Stimulated activated CD8-positive, alpha-beta memory T cell treated with anti-CD3 and anti-CD28 coated beads, Interleukin-12 subunit alpha, Interleukin-12 subunit beta, amount 100 ng/mL, for 4 hours (primary cell): ENCODE measurements around the gene MAD1L1.

Experiments used
- DNase-seq: peaks from one replicate; pipeline ENCODE4 v3.0.0-alpha.2; 2020; ENCODE audit warnings: low read depth

MAD1L1 gene

DNA sequence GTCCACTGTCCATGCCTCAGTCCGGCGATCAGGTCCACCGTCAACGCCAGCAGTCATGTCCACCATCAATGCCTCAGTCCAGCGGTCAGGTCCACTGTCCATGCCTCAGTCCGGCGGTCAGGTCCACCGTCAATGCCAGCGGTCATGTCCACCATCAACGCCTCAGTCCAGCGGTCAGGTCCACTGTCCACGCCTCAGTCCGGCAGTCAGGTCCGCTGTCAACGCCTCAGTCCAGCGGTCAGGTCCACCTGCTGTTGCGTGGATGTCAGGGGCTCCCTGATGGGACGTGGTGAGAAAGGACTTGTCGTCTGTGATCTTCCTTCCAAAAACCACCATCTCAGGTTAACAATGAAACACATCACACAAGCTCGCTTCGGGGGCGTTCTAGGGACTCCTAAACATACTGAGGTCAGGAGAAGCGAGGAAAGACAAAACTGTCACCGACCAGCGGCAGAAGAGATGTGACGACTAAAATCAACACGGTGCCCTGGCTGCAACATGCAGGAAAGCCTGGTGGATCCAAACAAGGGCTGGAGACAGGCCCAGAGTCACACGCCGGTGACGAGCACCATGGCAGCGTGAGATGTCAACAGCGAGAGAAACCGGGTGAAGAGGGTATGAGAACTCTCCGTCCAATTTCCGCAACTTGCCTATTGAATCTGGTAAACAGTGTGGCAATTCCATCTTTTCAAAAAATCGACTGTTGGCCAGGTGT is 264.2 kb downstream of the MAD1L1 start:
- DNase-seq: no peak

DNA sequence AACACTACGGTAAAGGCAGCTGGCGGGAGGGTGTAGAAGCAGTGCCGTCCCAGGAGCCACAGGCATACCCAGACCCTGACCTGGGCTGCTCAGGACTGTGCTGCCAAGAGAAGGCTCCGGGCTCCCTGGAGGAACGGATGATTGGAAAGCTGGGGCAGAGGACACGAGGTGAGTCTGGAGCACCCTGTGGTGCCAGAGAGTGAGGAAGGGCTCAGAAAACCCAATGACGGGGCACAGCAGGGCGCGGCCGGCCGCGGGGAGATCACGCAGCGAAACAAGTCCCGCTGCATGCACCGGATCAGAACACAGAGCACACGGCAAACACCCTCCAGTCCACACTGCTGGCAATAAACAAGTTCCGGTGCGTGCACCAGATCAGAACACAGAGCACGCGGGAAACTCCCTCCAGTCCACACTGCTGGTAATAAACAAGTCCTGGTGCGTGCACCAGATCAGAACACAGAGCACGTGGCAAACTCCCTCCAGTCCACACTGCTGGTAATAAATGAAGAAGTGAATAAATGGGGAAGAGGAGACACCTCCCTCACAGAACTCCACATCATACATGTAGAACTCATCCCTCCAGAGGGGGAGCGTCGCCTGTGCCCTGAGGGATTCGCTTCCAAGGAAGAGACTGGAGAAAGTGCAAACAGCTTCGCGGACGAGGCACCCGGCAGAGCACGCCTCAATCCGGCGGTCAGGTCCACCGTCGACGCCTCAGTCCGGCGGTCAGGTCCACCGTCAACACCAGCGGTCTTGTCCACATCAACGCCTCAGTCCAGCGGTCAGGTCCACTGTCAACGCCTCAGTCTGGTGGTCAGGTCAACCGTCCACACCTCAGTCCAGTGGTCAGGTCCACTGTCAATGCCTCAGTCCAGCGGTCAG is 265.0 kb downstream of the MAD1L1 start:
- no peak for DNase-seq

DNA sequence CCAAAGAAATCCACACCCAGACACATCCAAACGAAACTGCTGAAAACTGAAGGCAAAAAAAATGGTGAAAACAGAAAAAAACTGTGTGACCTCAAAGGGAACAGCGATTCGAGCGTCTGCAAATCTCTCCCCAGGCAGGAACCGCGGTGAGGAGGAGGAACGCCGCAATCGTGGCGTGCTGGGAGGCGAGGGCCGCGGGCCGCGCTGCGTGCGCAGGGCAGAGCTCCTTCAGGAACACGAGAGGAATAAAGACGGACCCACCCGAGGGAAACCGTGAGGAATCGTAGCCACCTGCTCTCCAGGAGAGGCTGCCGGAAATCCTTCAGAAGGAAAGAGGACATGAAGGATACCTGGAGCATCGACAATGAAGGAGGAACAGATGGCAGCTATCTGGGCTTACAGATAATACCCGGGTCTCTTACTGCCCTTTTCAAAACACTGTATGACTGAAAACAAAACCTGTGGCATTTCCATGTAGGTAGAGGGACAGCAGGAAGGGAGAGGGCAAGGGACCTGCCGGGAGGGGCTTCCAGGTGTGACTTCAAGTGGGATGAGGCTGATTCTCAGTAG is 266.0 kb downstream of the MAD1L1 start:
- no peak for DNase-seq

DNA sequence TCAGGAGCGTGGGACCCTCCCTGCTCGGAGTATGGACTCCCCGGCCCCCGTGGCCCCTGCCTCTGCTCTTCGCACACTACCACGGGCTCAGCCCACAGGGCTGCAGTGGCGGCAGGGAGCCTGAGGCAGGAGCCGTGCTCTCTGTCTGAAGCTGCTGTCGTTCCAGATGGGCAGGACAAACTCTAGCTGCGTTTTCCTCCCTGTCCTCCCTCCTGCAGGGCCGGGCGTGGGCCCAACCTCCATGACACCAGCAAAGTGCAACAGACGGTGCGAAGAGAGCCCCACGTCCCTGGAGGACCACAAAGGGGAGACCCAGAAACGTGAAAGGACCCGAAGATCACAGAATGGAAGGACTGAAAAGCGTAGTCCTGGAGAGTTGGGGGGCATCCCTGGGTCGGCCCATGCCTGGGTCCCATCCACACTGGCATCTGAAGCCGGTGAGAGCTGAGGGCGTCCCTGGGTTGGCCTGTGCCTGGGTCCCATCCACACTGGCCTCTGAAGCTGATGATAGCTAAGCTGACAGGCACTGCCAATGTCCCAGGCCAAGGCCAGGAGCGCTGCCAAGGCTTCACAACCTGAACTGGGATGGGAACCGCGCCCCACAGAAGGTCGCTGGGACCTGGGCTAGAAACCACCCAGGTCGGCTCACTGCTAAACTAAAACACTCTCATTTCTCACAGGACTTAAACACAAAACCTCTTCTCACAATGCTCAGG is 267.0 kb downstream of the MAD1L1 start:
- DNase-seq: no peak

DNA sequence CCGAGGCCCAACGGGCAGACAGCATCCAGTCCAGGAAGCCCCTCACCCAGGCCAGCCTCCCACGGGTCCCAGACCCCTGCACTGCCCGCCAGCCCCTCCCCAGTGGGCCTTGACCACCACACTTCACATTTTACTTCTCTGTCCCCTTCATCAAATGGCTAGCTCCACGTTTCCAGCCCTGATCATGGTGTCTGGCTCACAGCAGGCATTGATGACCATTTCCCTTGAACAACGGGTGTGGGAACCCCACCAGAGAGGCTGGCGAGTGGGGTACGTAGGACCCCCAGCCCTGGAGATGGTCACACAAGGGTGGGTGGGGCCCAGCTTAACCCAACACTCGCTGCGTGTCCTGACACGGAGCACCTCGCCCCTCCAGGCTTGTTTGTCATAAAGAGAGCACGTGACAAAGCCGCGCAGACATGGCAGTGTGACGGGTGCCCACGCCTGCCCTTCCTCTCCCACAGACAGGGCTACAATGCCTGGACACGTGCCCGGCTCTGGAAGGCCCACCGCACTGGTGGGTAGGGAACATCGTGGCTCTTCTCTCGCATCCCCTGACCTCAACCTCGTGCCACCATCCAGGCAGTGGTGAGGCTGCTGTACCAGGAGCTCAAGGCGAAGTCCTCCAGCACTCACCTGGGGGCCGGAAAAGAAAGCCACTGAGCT is 267.7 kb downstream of the MAD1L1 start:
- DNase-seq: no peak

DNA sequence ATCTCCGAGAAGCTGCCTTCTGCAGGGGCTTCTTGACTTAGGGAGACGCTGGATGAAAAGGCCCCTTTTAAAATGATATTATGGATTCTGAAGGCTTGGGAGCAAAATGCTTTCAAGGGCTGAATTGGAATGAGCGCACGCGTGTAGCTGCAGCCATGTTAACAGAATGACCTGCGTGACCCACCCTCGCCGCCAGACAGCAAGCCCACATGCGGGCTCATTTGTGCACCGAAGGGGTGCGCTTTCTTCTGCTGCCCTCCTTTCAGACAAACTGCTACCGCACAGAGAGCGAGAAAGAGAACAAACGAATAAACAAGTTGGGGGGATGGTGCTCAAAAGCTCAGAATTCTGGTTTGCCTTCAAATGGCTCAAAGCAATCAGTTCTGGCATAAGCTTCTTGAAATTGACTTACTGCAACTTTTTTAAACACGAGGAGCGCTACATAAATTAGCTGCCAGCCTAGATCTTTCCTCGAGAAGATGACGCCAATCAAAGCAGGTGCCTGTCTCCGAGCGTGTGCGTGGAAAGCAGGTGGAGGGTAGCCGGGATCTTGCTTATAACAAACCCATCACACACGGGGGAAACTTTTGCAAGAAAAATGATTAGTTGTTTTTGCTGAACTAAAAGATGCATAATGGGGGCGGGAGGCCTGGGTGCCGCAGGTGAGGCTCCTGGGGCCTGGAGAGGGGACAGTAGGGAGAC is 268.4 kb downstream of the MAD1L1 start:
- no peak for DNase-seq

DNA sequence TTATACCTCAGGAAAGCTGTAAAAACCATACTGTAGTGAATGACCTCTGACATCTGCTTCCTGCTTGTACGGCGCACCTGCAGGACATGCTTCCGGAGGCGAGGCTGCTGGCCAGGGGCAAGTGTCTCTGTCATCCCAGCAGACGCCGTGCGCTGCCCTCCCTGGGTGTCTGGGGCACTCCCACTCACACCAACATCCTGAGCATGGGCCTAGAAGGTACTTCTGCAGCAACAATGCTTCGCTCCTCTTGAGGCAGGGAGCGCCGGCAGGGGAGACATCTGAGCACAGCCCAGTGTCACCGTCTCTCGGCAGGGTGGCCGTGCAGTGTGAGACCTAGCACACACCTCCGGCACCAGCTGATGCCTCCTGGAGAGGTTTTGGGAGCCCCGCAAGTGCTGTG is 269.2 kb downstream of the MAD1L1 start:
- no peak for DNase-seq

DNA sequence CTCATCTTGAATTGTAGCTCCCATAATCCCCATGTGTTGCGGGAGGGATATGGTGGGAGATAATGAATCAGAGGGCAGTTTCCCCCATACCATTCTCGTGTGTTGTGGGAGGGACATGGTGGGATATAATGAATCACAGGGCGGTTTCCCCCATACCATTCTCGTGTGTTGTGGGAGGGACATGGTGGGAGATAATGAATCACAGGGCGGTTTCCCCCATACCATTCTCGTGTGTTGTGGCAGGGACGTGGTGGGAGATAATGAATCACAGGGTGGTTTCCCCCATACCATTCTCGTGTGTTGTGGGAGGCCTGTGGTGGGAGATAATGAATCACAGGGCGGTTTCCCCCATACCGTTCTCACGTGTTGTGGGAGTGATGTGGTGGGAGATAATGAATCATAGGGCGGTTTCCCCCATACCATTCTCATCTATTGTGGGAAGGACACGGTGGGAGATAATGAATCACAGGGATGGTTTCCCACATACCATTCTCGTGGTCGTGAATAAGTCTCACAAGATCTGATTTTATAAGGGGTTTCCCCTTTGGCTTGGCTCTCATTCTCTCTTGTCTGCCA is 271.0 kb downstream of the MAD1L1 start:
- DNase-seq: peak; percentile 29

DNA sequence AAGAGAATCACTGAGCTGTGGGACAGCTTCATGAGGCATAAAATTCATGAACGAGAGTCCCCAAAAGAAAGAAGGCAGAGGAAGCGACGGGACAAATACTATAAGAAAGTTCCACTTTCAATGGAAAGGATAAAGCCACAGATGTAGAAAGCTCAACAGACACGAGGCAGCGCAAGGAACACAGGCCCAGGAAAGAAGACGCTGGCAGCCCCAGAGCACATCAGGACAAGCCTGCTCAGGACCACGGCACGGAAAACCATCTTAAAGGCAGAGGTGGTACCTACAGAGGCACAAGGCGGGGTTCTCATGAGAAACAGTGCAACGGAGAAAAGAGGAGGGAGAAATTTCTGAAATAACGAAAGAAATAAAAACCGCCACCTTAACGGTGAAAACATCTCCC is 273.4 kb downstream of the MAD1L1 start:
- no peak for DNase-seq

DNA sequence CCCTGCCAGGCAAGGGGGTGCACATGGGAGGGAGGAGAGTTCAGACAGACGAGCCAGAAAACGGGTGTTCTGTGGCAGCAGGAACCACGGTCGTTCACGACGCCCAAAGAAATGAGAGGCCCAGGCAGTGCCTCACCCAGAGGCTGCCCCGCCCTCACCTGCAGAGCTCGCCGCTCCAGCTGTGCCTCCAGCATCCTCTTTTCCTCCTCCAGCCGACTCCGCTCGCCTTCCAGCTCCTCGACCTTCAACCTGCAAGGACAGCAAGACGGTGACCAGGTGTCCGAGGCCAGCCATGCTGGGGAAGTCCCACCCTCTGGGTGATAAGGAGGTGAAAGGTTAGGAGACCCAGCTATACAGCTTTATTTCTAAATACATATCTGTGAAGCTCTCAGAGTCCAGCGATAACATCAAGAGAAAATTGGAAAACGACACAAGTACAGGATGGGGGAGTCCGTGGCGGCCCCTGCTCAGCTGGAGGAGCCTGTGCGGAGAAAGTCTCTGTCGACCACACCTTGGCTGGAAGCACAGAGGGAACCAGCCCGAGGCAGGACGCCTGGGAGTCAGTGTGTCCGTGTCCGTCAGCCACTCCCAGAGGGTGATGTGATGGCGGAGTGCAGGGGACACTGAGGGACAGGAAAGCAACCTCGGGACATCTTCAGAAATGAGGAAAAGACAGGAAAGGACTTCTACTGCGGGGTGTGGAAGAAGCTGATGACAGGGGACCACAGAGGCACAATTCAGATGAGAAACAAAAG is 275.1 kb downstream of the MAD1L1 start:
- no peak for DNase-seq

DNA sequence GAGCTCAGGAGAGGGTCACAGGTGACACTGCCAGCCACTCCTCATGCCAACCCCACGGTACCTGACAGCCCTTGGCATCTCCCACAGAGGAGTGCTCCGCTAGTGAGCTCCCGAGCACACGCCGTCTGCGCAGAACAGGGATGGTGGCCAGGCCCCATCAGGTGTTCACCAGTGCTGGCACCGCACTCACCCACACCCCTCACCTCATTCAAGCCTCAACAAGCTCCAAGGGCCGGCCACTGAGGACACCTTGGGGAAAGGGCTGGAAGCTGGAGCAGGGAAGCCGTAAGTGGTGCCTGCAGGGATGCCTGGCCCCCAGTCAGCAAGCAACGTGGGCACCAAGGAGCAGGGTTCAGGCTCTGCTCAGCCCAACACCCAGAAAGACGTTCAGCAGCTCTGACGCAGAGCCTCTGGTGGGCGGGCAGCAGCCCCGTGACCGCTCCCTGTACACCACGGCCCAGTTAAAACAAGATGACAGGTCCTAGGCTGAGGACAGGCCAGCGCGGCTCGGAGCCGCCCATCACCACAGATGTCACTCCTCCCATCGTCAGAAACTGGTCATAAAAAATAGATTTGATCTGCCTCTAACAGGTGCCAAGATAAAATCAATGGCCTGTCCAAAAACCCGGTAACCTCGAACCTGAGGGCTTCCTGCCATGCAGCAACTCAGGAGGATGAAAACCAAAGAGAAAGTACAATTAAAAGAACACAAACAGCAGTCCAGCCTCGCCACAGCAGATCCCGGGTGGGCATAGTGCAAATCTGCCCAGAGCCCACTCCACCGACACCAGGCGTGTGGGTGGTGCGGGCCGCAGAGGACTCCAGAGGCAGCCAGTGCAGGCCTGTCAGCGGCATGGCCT is 275.9 kb downstream of the MAD1L1 start:
- no peak for DNase-seq

DNA sequence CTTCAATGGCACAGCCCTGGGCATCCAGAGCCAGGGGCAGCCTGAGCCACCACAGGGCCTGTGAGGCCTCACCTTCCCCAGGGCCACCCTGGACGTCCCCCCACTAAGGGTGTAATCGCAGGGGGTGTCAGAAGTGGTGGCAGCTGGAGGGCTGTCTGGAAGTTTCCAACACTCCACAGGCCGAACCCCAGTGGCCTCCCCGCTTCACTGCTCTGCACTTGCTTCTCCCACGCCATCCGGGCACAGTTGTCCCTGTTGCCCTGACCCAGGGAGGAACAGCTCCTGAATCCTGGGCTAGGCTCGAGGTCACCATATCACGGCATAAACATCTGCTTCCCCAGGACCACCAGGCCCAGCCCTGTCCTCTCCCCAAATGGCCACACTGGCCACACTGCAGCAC is 276.6 kb downstream of the MAD1L1 start:
- no peak for DNase-seq

DNA sequence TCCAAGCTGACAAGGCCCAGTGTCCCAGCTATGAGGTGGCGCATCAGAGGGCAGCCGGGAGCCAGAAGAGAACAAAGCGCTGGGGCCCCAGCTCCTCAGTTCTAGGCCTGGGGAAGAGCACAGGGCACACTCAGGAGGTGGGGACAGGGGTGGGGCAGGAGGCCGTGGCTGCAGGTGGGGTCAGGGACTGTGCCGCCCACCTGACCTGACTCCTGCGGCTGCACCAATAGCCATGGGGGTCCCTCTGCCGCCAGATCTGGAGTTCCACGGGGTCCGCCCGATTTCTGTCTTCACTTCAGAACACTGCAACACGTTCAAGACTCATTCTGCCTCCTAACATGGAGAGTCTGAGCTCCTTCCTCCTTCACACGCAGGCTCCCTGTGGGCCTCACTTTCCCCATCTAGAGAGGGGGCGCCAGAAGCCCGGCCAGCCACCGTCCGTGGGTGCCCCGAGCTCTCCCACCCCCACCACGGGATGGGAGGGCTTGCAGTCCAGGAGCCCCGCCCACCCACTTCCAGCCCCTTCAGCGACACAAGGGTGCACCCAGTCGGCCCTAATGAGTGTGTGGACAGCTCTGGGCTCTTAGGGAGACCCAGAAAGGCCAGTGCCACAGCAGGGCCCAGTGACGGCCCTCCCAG is 278.3 kb downstream of the MAD1L1 start:
- DNase-seq: no peak

DNA sequence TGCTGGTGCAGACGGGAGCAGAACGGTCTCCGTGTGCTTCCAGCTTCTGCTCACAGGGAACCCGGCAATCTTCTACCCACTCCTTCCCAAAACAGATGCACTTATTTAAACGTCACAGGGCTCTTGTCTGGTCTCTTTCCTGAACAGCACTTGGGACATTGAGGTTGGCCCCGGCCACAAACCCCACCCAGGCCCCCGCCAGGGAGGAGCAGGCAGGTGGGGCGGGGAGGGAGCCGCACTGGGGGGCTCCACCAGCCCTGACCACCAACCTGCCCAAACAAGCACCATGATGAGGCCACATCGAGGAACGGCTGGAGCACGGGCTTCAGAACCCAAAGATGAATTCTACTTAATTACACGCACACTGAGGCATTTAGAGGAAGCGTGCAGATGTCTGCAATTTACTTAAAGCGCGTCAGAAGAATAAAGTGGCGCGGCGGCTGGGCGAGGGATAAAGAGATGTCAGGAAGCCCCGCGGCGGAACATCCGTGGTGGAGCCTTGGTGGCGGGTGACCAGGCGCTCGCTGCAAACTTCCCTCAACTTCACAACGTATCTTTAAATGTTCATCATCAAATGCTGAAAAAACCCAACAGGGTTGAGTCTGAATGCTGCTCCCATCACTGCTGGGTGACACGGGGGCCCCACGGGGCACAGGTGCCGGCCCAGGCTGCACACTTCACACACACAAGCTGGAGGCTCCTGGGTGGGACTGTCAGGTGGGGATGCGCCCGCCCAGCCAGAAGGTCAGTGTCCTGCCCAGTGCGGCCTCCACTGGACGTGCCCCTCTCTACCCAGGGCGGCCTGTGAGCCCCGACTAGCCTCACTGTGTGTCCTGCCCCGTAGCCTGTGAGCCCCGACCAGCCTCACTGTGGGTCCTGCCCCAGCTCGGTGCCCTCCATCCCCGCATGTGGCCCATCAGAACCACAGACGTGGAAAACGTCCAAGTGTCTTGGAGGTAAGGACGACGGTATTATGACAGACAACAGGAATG is 279.2 kb downstream of the MAD1L1 start:
- DNase-seq: no peak

DNA sequence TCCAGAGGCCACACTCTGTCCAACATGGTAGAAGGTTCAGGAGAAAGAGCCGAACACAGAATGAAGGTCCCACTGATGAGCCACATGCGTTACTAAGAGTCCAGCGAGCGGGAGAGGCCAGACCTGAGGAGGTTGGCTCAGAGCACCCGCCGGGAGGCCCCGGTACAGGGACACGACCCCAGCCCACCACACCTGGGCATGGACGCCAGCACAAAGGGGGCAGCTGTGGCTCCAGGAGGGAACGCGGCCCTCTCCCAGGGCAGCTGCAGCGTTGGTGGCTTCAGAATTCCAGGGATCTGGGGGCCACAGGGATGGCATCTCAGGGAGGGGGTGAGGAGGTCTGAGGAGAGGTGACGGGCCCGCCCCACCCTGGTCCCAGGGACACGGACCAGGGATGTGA is 280.0 kb downstream of the MAD1L1 start:
- no peak for DNase-seq

DNA sequence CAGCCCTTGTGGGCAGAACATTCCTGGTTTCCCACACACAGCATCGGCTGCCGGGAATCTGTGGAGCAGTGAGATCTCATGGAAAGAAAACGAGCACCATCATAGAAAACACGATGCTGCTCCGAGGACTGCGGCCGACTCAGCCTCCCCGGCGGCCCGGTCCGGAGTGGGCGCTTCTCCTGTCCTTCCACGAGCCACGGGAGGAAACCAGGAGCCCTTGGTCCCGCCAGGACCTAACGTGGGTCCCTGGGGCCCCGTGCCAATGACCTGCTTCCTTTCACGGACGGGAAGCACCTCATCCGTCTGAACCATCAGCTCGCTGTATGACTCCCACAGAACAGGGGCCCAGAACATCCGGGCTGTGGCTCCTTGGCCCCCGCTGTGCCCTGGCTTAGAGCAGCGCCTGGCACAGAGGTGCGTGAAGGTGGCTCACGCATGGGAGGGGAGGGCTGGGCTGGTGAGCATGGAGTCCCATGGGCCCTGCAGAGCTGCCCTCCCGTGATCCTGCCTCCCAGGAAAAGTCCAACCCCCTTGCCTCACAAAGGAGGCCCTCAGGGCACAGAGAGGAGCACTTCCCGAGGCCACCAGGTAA is 280.5 kb downstream of the MAD1L1 start:
- DNase-seq: no peak

DNA sequence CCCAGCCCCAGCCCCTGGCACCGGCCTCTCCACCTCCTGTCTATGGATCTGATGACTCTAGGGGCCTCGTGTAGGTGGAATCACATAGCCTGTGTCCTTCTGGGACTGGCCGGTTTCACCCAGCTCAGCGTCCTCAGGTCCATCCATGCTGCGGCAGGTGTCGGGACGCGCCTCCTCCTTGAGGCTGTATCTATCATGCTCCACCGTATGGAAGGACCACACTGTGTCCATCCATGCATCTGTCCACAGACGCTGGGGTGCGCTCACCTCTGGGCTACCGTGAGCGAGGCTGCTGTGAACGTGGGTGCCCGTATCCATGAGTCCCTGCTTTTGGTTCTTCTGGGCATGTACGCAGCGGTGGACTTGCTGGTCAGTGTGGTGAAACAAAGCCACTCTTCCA is 281.1 kb downstream of the MAD1L1 start:
- DNase-seq: no peak
